GM13976 (cell line): Measurements from ENCODE around the gene TCP11.

ENCODE experiments used
- DNase-seq: peaks from one replicate; pipeline ENCODE4 v3.0.0; 2012; ENCODE audit warnings: low spot score
- in situ Hi-C: fragments of 300-500 bp; cut with MboI; formaldehyde crosslinking; loops from one replicate; pipeline ENCODE4 v1.12.0; 2022; ENCODE audit warnings: low sequenced_read_pairs, mixed read lengths, inconsistent platforms; ENCODE audit not compliant: unreplicated experiment
- TF ChIP-seq, protein P1 (sequence below): IDR thresholded peaks from 2 replicates; pipeline ENCODE4 v1.5.1; 2012; ENCODE audit warnings: borderline replicate concordance, mild to moderate bottlenecking; ENCODE audit not compliant: insufficient read depth; ENCODE audit errors: extremely low read depth, missing control alignments, control extremely low read depth

TCP11 gene

DNA sequence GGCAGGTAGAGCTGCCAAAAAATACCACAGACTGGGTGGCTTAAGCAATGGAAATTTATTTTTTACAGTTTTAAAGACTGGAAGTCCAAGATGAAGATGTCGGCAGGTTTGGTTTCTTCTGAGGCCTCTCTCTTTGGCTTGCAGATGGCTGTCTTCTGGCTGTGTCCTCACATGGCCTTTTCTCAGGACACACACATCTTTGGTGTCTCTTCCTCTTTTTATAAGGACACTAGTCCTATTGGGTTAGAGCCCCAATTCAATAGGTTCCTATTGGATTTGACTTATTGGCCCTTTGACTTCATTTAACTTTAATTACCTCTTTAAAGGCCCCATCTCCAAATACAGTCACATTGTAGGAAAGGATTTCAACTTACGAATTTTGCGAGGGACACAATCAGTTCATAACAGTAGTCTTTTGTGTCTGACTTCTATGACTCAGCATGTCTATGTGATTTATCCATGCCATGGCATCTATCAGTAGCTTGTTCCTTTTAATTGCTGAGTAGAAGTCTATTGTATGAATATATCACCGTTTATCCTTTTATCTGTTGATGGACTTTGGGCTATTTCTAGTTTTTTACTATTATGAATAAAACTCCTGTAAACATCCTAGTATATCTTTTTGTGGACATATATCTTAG lies 11.0 kb upstream of the TCP11 start:
- in situ Hi-C loops: no loop called here
- DNase-seq: no peak

DNA sequence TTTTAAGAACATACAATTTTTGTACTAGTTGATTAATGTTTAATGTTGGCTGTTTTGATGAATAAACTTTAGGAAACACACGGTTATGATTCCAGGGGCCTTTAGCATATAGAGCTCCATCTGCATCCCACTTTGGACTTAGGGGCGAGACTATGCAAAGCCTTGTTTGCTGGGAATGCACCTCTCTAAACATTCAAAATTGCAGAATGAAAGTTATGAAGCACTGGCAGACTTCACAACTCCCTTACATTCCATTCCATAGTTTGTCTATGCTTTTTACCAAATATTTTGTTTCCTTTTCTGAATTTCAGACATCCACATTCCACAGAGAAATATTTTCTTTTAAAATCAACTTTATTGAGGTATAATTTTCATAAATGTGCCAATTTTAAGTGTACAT lies 10.3 kb upstream of the TCP11 start:
- in situ Hi-C loops: no loop called here
- DNase-seq: no peak
- TF ChIP-seq, protein P1, sequence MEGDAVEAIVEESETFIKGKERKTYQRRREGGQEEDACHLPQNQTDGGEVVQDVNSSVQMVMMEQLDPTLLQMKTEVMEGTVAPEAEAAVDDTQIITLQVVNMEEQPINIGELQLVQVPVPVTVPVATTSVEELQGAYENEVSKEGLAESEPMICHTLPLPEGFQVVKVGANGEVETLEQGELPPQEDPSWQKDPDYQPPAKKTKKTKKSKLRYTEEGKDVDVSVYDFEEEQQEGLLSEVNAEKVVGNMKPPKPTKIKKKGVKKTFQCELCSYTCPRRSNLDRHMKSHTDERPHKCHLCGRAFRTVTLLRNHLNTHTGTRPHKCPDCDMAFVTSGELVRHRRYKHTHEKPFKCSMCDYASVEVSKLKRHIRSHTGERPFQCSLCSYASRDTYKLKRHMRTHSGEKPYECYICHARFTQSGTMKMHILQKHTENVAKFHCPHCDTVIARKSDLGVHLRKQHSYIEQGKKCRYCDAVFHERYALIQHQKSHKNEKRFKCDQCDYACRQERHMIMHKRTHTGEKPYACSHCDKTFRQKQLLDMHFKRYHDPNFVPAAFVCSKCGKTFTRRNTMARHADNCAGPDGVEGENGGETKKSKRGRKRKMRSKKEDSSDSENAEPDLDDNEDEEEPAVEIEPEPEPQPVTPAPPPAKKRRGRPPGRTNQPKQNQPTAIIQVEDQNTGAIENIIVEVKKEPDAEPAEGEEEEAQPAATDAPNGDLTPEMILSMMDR: no peak

More for the DNA sequence above, 11.0 kb upstream of the TCP11 start:
- TF ChIP-seq, protein P1: no peak

DNA sequence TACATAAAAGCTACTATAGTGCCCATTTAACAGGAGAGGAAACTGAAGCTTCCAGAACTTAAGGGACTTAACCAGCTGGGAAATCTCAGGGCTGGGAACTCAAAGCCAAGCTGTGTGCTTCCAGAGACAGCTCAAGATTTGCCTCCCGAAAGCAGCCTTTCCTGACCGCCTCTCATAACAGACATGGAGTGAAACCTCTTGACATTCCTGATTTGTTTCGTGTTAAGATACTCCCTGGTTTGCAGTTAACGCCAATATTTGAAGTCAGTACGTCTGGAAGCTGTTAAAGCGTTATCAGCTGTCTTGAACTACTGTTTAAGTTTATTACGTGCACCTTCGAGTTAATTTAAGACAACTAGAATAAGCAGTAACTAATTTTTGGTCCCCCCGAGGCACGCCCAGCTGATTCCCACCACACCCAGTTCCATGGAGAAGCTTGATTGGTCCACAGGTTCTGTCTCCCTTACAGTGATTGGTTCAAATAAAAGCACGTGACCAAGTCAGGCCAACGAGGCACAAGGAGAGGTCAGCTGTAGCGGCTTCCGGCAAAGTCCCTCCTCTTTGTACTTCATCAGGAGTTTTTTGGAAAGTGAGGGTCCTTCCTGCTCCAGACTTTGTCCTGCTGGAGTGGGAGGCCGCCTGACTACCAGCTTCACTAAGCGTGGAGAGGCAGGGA lies 8.9 kb upstream of the TCP11 start:
- no peak for DNase-seq
- in situ Hi-C loops: no loop called here
- TF ChIP-seq, protein P1: no peak

DNA sequence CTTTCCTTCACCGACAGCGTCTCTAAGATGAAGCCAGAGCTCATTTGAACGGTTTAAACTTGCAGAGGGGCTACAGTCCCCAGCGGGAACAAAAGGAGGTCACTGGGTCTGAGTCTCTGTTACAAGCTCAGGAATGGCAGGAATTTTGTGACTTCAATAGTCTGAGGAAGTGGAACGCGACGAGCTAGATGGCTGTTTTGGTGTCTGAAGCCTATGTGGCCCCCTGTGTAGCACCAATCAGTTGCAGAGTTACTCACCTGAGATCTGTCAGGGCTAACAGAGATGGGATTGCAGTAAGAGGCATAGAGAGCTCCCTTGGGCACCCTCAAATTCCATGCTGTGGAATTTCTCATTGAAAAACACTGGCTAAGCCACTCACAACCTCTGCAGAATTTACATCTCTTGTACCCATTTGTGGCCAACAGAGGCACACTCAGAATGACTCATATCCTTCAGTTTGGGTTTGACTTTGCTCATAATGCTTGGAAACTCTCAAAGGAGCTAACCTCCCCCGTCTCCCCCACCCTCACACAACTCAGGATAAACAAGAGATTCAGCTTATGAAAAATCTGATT lies 7.1 kb upstream of the TCP11 start:
- no peak for DNase-seq
- TF ChIP-seq, protein P1: no peak
- in situ Hi-C loops: no loop called here

DNA sequence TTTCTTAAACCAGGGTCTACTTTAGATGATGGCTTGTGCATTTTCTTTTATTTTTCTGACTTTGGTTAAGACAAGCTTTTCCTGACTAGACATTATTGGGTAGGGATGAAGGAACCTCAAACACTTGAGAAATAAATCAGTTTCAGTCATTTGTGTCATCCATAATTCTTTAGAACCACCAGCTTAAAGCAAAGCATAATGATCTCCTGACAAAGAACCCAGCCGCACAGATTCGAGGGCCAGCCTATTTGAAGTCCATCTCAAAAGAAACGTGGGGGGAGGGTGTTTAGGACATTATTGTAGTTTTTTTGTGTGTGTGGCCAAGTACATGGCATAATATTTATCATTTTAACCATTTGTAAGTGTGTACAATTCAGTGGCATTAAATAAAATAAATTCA lies 6.3 kb upstream of the TCP11 start:
- no peak for DNase-seq
- in situ Hi-C loops: no loop called here
- TF ChIP-seq, protein P1: no peak

DNA sequence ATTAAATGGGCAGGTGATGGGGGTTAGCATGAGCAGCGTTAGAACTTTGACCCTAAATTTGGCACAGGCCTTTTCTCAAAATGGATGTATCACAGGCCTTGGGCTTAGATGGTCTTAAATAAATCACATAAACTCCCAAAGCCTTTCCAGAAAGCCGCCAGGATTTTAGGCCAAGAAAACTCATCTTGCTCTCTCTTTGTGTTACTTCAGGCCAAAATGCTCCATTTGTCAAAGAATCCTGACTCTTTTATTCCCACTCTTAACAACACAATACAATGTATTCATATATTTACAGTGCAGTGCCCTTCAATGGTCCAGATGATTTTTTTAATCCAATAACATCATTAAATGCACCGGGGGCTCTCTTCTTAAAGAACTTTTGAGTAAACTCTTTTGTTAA lies 5.9 kb upstream of the TCP11 start:
- TF ChIP-seq, protein P1: no peak
- in situ Hi-C loops: no loop called here
- no peak for DNase-seq
